HG03354 (cell line): Measurements from ENCODE around the gene DCLK3.

Experiments
- ATAC-seq: cut with Tn5 transposase; IDR thresholded peaks from one replicate; pipeline ENCODE4 v1.9.1; 2021; ENCODE audit warnings: mild to moderate bottlenecking; ENCODE audit not compliant: unreplicated experiment, poor library complexity, severe bottlenecking

DCLK3 gene

GRCh38 chr3:36713904-36714303, 50.4 kb downstream of the DCLK3 start:
- ATAC-seq = no peak

- no peak for ATAC-seq
Observed at GRCh38 chr3:36710606-36711005, 53.7 kb downstream of the DCLK3 start.

GRCh38 chr3:36709826-36710365, 54.5 kb downstream of the DCLK3 start:
- no peak for ATAC-seq

- no peak for ATAC-seq
Observed at GRCh38 chr3:36709281-36709680, 55.1 kb downstream of the DCLK3 start.

GRCh38 chr3:36707623-36708409, 56.5 kb downstream of the DCLK3 start:
- ATAC-seq = peak; percentile 71

GRCh38 chr3:36705015-36705414, 59.3 kb downstream of the DCLK3 start:
- no peak for ATAC-seq

- ATAC-seq = no peak
Observed at GRCh38 chr3:36704280-36704679, 60.1 kb downstream of the DCLK3 start.

GRCh38 chr3:36701249-36701572, 63.1 kb downstream of the DCLK3 start:
- no peak for ATAC-seq

- peak; percentile 93 for ATAC-seq
Observed at GRCh38 chr3:36700537-36701248, 63.7 kb downstream of the DCLK3 start.

GRCh38 chr3:36698314-36698713, 66.0 kb downstream of the DCLK3 start:
- no peak for ATAC-seq

GRCh38 chr3:36697229-36698001, 66.9 kb downstream of the DCLK3 start:
- ATAC-seq = no peak

GRCh38 chr3:36696799-36697198, 67.6 kb downstream of the DCLK3 start:
- no peak for ATAC-seq

- no peak for ATAC-seq
Observed at GRCh38 chr3:36695769-36696137, 68.6 kb downstream of the DCLK3 start.

- ATAC-seq = no peak
Observed at GRCh38 chr3:36695113-36695768, 69.1 kb downstream of the DCLK3 start.

GRCh38 chr3:36693670-36694069, 70.7 kb downstream of the DCLK3 start:
- peak; percentile 58 for ATAC-seq

GRCh38 chr3:36689560-36689959, 74.8 kb downstream of the DCLK3 start:
- ATAC-seq = no peak

GRCh38 chr3:36688815-36689214, 75.5 kb downstream of the DCLK3 start:
- ATAC-seq = no peak

- ATAC-seq = no peak
Observed at GRCh38 chr3:36686516-36686915, 77.8 kb downstream of the DCLK3 start.

- ATAC-seq = no peak
Observed at GRCh38 chr3:36681867-36682266, 82.5 kb downstream of the DCLK3 start.

- ATAC-seq = no peak
Observed at GRCh38 chr3:36680952-36681351, 83.4 kb downstream of the DCLK3 start.
